COLO668 (cell line): ENCODE results near the gene CSRP2.

Experiments
- DNase-seq: peaks from one replicate; lab custom pipeline; 2025; ENCODE audit not compliant: unreplicated experiment; lab: John Stamatoyannopoulos, UW

Gene CSRP2

DNA sequence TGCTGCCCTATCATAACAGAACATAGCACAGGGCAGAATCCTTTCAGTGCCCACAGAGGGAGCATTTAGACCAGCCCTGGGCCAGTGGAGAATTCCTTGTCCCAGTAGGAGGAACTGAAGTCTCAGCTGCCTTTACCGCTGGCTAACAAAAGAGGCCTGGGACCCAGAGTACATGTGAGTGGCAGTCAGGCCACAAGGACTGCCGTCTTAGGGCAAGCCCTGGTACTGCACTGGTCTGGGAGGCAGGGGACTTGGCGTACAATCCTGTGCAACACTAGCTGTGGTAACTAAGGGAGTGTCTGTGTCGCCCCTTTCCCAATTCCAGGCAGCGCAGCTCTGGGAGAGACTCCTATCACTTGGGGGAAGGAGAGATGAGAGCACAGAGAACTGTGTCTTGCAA lies 17.0 kb upstream of the CSRP2 start:
- no peak for DNase-seq

DNA sequence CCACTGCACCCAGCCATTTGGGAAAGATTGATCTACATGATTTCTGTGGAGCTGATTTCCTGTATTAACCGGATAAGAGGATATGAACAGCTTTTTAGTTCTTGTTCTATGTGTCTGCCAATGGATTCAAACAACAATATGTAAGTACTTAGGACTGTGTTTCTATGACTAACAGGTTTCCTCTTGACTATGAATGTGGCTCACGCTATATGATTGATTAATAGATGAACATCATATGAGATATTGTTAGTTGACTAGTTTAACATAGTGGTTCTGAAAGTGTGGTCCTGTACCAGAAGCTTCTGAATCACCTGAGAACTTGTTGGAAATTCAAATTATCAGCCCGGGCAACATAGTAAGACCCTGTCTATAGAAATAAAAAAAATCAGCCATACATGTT lies 12.8 kb upstream of the CSRP2 start:
- no peak for DNase-seq

DNA sequence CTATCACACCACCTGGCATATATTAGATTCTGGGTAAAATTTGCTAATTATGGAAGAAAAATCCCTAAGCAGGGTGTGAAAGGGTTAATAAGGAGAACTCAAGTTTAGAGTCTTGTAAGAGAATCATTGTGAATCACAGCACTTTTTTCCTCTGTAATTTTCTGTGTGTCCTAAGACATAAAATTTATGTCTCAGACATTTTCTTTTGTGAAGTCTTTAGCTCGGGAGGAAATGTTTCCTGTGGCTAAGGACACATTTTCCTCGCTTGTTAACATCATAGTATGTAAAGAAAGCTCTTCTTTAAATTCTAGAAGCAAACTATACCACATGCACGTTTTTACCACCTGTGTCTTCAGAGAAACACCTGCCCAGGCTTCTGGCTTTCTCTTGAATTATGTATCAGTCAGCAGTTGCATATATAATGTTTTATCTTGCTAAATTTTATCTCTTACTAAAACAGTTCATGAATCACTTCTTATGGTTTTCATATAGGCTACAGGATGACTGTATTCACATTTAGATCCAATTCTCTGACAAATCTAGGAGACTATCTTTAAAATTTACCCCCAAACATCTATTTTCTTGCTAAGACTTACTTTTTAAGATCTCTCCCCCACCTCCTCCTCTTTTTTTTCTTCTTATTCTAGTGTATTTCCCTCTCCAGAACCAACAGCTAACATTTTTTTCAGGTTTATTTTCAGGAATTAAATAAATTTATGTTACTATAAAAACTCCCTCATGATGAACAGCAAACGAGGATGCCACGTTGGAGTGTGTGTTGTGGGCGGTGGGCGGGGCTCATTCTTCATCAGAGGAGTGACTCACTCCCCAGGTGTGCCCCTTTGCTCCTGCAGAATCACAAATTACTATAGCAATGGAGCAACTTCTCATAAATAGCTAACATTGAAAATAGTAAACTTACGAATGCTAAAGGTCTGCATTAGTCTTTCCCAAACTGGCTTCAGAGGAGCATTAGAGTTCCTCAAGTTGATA lies 11.6 kb upstream of the CSRP2 start:
- DNase-seq: peak; percentile 20

DNA sequence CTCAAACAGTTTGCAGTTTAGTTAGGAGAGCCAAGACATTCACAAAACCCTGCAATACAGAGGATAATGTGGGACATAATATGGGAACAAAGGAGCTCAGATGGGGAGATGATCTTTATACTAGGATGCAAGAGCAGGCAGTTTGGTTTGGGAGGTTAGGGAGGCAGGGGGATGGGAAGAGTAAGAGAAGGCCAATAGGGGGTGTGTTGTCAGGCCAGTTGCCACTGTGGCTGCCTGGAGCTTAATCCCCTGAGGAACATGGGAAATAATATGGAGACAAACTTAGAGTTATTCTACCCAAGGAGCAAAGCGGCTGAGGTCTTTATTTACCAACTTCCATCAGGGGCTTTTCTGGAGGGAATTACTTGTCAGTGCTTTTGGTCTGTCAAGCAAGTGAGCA lies 10.0 kb upstream of the CSRP2 start:
- DNase-seq: no peak

DNA sequence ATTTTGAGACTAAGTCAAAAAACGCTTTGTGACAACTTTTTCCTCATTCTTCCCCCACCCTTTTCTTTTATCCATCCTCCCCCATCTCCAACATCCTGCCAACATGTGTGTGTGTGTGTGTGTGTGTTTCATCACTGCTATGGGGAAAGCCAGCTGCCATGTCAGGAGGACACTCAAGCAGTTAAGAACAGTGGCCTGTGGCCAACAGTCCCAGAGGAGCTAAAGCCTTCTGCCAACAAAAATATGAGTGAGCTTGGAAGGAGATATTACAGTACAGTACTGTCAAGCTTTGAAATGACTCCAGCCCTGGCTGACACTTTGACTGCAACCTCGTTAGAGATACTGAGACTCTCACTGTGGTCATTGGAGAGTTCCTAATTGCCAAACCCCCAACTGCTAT lies 5.0 kb upstream of the CSRP2 start:
- DNase-seq: no peak

DNA sequence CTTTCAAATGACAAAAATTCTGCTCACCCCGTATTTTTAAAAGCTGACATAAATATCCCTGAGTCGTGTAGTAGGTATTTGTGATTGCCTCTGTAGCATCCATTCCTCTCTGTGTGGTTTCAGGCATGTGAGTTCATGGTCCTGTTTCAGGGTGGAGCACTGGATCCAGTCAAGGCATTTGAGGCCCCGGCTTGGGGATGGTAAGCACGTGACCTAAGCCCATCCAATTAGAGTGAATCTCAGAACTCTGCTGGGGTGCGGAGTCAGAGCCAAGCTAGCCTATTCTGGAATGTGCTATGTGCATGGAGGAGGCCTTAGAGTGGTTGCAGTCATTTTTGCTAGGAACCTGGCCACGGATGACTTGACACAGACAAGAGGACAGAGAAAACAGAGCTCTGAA lies 4.3 kb upstream of the CSRP2 start:
- DNase-seq: no peak

DNA sequence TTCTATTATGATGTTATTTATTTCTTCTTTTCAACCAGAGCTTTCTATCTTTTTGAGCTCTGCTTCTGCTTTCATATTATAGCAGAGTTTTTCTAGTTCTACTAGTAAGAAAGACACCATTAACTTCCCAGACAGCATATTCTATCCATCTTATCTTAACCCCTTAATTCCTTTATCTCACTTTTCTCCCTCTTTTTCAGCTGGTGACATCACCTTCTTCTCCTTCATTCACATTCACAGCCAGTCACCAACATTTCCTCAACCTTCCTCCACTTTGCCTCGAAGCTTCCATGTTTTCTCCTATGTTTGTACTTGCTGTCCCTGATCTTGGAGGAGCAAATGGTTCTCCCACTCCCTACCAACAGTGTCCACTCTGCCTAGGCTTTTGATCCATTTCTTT lies 3.5 kb upstream of the CSRP2 start:
- no peak for DNase-seq

DNA sequence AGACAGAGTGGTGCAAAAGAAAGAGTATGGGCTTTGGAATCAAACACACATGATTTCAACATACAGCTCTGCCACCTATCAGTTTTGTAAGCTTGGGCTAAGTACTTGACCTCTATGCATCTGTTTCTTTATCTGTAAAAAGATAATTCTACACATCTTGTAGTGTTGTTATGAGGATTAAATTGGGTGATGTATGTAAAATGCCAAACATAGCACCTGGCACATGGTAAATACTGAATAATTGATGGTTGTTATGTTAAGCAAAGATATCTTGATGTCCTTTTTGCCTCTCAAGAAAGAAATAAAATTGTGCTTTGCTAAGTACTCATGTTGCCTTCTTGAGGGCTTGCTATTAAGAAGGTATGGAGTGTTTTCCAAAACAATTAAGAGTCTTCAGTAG lies 2.3 kb upstream of the CSRP2 start:
- DNase-seq: no peak

DNA sequence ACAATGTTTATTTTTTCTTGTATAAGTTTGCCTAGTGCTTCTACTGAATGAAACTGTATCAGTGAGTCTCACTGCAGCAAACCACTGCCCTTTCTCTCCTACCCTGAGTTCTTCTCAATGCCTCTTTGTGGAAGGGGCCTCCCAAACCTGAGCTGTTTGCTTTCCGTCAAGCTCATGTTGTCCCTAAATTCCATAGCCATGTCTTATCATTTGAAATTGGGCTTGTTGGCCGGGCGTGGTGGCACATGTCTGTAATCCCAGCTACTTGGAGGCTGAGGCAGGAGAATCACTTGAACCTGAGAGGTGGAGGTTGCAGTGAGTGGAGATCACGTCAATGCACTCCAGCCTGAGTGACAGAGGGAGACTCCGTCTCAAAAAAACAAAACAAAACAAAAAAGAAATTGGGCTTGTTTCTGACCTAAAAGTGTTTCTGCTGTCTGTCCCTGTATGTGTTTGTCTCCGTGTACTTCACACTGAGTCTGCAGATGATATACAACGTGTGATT lies 1.8 kb upstream of the CSRP2 start:
- no peak for DNase-seq

DNA sequence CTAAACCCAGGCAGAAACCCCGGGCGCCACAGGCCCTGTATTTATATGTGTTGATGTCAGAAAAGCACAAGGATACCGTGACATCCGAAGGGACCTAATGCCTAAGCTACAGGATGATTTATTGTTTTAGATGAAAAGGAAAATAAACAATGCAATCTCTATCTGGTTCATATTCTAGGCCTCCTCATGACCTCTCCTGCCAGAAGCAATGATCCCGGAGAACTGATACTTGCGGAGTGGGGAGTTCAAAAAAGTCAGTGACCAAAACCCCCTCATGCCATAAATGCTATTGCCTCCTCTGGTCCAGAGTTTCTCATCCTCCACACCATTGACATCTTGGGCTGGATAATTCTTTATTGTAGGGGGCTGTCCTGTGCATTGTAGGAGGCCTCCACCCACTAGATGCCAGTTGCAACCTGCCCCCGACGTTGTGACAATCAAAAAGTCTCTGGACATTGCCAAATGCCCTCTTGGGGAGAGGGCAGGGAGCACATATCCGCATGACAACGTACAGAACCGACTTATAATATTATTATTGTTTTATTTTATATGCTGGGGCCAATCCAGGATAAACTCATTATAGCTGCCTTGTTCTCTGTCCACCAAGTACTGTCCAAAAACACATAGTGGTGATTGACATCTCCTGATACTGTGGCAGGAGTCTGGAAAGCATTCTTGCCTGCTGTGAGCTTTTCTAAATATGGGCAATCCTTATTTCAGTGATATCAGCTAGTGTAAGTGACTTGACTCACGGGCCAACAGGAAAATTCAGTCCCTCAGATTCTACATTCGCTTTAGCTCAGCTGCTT lies 1.1 kb upstream of the CSRP2 start:
- DNase-seq: no peak

DNA sequence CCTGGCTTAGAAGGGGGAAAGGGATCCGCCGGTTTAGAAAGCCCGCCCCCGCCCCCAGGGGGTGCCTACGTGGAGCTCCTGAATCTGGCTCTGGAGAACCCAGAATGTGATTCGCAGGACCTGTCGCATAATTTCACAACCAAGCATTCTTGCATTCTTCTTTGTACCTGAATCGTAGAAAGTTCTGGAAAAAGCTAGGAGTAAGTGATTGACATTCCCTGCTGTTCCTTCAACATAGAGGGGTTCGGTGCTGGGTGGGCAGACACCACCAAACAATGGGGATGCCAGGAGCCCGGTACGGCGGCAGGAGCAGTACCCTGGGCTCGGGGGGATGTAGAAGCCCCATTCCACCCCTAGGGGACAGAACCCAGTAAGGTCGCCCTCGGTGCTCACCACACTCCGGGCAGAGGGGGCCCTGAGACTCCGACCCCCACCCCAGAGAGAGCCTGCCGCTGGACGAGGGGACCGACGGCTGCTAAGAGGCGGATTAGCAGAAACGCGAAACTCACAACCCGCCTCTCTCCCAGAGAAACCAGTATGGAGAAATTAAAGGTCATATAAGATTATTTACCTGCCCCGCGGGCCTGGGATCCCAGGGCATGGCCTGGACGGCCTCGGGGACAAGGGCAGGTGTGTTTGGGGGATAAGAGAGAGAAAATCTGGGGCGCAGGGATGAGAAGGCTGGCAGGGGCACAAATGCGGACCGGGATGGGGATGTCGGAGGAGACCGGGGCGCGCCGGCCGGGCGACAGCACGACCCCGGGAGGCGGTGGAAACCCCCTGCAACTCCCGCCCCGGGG lies 520 bp downstream of the CSRP2 start:
- peak; percentile 43 for DNase-seq

DNA sequence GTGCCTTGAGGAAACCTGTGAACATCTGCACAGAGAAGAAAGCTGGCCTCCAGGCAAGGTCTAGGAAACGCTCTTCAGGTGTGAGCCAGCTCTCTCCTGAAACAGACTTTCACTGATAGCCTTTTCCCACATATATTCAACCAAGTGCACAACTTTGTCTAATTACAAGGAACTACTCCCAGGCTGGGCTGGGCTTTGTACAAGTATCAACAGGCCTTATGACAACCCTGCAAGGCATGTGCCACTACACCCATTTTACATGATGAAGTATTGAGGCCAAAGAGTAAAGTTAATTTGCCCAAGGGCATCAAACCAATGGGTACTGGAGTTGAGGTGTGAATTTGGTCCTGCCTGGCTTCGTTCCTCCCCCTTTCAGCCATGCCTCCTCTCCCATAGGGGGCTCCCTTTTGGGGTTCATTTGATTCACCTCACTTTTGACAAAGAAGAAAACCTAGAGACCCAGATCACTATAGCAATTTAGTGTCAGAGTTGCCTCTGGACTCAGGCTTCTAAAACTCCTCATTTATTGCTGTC lies 2.1 kb downstream of the CSRP2 start:
- DNase-seq: no peak

DNA sequence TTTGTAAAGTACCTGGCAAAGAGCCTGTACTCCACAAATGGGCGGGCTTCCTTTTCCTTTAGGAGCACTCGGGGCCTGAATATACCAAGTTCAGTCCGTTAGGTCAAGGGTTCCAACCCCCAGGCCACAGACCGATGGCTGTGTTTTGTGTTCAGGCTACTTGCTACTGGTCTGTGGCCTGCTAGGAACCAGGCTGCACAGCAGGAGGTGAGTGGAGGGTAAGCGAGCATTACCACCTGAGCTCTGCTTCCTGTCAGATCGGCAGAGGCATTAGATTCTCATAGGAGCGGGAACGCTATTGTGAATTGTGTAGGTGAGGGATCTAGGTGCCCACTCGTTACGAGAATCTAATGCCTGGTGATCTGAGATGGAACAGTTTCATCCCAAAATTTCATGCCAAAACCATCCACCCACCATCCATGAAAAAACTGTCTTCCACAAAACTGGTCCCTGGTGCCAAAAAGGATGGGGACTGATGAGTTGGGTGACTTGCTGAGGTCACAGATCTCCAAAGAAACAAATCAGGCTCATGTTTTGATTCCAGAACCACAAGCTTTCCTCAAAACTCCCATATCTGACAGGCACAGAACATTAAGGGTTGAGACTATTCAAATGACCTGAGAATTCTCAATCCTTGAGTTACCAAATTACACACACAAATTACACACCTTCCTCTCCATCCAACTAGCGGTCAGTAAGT lies 4.2 kb downstream of the CSRP2 start:
- no peak for DNase-seq

DNA sequence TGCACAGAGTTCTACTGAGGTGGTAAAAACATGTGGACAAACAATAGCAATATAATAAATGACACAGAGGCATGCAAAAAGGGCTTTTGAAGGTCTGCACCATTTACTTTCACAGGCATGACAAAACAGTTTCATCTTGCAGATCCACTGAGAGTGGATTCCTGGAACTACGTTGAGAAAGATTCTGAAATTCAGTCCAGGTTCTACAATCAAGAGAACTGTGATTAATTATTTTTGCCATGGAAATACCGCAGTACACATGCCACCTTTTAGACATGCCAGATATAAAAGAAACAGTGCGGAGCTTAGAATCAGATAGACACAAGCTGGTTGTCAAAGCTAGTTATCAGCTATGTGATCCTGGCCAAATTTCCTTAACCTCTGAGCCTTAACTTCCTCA lies 4.8 kb downstream of the CSRP2 start:
- DNase-seq: no peak

DNA sequence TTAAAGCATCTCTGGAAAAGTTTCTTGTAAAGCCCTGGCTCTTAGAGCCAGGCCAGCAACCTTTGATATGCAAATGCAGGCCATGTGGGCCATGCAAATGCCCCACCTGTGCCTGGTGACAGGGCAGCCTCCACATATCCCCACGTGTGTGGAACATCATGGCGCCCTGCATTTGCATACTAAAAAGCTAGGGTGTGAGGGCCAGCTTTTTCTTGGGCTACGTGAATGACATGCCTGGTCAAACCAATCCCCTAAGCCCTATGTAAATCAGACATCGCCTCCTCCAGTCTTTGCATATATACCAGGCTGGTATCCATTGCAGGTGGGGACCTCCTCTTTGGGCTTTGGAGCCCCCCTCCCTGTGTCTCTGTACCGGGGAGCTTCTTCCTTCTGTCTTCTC lies 6.4 kb downstream of the CSRP2 start:
- DNase-seq: no peak

DNA sequence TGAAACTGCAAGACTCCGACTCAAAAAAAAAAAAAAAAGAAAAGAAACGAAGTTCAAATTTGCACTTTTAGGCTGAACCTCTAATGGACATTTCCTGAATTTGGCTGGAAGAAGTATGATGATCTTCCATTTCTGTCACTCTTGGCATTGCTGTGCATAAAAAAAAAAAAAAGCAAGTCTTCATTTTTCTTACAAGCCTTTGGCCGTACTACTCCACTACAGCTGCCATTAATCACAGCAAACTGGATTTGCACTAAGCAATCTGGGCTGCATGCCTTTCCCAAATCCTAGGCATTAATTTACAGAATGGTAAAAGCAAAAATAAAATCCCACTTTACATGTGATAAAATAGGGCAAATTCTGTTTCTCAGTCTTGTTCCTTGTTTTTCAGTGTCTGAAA lies 7.1 kb downstream of the CSRP2 start:
- no peak for DNase-seq

DNA sequence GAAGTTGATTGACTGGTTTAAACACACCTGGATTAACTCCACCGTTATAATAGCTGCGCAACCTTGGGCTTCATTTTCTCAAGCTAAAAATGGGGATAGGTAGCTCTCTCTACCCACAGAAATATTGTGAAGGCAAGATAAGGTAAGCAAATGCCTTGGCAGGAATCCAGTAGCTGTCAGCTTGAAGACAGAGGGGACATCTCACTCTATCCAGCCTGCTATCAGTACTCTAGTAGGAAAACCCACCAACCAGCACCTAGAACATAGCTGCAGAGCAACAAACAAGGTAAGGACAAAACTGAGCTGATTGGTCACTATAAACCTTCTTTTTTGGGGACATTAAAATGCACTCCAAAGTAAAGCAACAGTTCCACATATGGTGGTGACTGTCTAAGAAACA lies 7.7 kb downstream of the CSRP2 start:
- no peak for DNase-seq

DNA sequence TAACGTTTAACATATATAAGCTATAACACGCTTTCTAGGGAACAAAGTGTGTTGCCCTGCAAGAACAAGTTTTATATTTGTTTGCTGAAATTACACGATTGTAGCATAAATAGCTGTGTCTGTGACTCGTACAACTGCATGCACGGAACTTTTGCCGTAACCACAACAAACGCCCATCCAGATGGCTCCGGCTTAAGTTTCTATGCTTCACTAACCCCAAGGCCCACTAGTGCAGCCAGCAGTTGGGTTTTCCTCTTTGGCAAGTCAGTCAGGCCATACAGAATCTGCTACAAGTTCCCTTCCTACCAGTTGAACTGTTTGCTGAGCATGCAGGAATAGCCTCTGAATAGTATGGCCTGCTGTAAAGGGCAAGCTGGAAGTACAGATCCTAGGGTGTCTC lies 12.1 kb downstream of the CSRP2 start:
- no peak for DNase-seq

DNA sequence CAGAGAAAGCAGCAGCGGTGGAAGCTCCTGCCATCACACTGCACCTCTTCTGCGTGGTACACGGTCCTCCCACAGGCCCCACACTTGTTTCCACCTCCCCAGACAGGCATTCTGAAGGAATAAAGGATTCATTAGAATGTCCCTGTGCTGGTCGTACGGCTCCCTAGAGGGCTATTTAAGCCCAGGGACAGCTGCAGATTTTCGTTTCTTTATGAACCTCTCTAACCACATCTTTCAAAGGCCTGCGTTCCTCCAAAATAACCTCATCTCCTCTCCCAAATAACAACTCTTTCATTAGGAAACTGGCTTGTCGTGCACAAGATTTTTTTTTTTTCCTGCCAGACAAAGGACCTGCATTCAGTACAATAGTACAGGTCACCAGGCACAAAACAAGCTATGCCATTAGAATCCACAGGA lies 12.7 kb downstream of the CSRP2 start:
- no peak for DNase-seq

DNA sequence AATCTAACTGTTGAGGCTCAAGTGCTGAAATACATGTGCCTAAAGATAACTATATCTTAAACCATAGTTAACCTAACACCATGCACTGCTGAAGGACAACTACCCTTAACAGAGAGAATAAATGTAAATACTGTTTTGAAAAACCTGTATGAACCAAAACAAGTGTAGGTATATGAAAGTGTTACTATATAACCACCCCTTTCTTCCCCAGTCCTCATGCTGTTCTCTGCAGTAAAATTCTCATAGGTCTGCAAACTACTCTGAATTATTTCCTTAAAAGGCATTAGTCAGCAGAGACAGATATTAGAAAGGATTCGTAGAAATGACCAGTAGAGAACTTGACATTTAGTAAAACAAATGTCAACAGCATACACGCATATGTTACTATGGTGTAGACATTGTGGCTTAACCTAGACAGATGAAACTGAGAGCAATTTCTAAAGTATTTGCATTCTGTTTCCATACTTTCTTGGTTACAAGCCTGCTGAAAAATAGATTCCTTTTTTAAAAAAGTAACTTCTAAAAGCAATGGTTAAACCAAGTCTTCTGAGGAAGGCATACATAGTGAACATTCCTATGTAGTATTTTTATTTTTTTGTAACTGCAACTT lies 13.9 kb downstream of the CSRP2 start:
- no peak for DNase-seq
